HG03139 (cell line): ENCODE results near the gene HUS1.
"Not testable (repeated sequence)": the region's sequence is repeated elsewhere in the genome, so short reads cannot be mapped to it uniquely, and the experiment has no call there.

Experiments used
- ATAC-seq: cut with Tn5 transposase; IDR thresholded peaks from one replicate; pipeline ENCODE4 v1.9.1; 2021; ENCODE audit not compliant: unreplicated experiment

Gene HUS1

DNA sequence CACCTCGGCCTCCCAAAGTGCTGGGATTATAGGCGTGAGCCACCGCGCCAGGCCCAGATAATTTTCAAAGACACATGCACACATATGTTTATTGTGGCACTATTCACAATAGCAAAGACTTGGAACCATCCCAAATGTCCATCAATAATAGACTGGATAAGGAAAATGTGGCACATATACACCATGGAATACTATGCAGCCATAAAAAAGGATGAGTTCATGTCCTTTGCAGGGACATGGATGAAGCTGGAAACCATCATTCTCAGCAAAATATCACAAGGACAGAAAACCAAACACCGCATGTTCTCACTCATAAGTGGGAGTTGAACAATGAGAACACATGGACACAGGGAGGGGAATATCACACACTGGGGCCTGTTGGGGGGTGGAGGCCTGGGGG is 1.2 kb upstream of the HUS1 start:
- not testable (repeated sequence) for ATAC-seq

- ATAC-seq: no peak
Observed at GRCh38 chr7:47979832-47980181, 392 bp upstream of the HUS1 start.

GRCh38 chr7:47978790-47979144 is 648 bp downstream of the HUS1 start:
- ATAC-seq: no peak

DNA sequence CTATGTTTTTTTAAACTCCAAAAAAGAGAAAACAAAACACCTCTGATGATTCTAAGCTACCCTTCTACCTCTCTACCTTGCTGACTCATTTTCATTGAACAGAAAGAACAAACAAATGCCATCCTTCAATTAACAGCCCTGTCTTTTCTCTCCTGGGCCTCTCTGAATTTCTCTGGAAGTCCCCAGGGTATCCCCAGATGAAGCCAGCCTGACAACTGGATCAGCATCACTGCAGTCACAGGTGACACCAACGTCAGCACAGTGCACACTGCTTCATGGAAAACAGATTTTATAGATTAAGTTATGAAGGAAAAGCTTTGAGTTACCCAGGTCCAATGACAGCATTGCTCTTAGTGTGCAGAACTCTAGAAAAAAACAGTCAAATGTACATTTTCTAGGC is 5.7 kb downstream of the HUS1 start:
- ATAC-seq: no peak

GRCh38 chr7:47970761-47971160 is 8.7 kb downstream of the HUS1 start:
- ATAC-seq: no peak

GRCh38 chr7:47968847-47969774 is 10.3 kb downstream of the HUS1 start:
- ATAC-seq: peak; percentile 80

- ATAC-seq: no peak
Observed at GRCh38 chr7:47967708-47968107, 11.7 kb downstream of the HUS1 start.

DNA sequence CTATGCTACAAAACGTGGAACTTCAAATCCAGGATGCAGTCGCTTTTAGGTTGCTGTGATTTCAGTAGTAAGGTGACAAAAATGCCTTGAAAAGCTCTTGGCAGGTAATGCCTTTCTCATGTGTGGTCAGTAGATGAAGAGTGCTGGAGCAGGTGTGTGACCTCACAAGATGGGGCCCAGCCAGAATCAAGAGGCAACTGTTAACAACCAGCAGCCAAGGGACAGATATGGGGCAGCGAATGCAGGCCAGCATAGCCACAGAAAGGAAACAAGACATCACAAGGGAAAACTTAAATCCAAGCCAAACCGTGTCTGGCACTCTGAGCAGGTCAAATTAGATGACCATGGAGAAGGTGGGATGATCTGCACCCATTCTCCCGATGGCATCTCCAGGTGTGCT is 12.3 kb downstream of the HUS1 start:
- ATAC-seq: no peak

DNA sequence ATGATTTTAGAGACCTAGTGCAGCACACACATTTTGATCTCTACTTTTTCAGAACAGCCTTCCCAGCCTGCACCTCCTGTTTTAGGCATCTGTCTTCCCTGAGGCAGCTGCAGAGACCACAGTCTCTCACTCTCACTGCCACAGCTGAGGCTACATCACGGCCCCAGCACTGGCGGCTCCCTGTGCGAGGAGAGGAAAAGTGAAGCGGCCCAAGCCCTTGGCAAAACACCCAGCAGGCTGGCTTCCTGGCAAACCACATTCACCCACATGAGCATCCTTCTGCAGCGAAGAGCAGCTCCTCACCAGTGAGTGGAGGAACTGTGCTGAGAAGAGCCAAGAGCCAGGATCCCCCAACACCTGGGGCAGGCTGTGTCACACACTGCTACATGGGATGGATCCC is 14.0 kb downstream of the HUS1 start:
- ATAC-seq: no peak

DNA sequence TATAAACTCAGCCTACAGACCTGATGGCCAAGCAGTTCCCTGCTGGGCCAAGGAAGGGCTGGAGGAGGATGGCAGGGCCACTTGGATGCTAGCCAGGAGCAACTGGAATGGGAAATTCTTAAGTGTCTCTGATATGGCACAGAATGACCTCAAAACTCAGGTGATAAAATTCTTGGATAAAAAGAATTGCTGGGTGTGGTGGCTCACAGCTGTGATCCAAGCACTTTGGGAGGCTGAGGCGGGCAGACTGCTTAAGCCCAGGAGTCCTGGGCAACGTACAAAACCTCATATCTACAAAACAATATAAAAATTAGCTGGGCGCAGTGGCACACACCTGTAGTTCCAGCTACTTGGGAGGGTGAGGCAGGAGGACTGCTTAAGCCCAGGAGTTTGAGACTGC is 17.2 kb downstream of the HUS1 start:
- ATAC-seq: no peak

DNA sequence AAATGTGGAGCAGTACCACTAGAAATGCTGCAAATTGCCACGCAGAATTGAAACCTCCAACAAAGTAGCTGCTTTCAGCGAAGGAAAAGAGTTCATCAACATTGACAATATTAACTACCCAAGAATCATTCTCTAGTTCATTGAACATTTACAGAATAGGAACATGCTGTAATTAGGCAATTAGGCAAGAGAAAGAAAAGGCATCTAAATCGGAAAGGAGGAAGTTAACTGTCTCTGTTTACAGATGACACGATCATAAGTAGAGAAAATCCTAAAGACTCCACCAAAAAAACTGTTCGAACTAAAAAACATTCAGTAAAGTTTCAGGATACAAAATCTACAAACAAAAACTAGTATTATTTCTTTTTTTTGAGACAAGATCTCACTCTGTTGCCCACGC is 22.3 kb downstream of the HUS1 start:
- ATAC-seq: no peak

GRCh38 chr7:47956220-47956619 is 23.2 kb downstream of the HUS1 start:
- no peak for ATAC-seq

DNA sequence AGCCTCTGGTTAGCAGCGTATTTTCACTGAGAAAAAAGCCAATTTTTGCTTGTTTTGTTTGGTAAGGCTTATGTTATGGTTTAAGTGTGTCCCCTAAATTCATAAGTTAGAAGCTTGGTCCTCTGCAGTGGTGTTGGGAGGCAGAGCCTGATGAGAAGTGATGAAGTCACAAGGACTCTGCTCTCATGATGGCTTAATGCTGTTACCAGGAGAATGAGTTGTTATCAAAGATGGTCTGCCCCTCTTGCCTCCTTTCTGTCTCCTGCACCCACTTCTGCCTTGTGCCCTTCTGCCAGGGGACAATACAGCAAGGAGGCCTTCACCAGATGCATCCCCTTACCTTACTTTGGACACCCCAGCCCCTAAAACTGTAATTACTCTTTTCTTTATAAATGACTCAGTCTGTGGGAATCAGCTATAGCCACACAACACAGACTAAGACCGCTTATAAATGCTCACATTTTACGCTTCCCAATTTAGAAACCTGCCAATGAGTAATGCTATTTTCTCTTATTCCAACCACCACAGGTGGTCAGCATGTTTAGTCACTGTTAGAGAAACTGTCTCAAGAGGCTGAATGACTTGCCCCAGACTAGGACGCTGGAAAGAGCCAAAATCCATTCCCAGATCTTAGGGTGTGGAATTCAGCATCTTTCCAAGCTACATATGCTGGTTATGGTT is 25.0 kb downstream of the HUS1 start:
- ATAC-seq: no peak

DNA sequence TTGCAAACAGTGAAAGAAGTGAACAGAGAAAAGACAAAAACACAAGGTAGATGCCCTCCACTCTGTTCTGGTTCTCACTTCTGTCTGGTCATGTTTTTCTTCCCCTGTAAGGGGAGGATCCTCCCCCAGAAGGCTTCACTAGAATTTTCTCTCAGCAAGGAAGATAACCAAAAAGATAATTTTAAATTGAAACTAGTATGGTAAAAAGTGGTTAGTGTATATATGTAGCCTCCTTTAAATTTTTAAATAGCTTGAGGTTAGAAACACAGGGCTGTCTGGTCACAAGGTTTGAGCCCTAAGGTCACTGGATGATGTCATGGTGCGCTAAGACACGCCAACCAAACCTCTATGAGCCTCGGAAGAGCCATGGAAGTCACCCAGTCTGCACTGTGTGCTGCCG is 25.6 kb downstream of the HUS1 start:
- ATAC-seq: no peak

DNA sequence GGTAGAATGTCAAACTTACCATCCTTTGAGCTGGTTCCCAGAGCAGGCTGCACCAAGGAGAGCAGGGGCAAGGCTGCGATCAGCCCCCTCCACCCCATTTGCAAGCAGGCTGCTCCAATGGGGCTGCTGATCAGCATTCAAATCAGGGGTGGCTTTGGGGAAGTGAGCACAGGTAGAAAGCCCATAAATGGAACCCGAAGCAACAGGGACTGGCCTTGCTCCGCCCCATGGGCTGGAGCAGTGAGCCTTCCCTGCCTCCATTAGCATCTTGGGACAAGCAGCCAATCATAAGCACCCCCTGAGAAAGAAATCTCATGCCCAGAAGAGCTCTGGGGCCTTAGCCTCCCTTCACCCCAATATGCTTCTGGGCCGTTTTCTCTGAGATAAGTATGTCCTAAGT is 27.2 kb downstream of the HUS1 start:
- no peak for ATAC-seq

GRCh38 chr7:47951374-47951773 is 28.0 kb downstream of the HUS1 start:
- no peak for ATAC-seq

DNA sequence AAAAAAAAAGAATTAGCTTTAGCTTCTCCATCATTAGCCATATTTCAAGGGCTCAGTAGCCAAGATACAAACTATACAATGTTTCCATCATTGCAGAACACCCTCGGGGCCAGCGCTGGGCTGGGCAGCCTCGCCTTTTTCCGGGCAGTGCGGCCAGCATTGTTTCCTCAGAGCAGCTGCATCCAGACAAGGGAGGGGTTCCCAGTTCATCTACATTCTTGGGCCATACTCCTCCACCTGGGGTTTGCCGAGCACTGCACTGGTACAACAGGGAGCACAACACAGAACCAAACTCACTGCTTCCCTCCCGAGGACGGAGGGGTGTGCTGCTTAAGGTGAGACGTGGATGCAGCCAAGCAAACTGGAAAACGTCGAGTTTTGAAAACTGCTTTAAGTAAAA is 28.7 kb downstream of the HUS1 start:
- ATAC-seq: no peak

GRCh38 chr7:47949703-47950102 is 29.7 kb downstream of the HUS1 start:
- no peak for ATAC-seq

DNA sequence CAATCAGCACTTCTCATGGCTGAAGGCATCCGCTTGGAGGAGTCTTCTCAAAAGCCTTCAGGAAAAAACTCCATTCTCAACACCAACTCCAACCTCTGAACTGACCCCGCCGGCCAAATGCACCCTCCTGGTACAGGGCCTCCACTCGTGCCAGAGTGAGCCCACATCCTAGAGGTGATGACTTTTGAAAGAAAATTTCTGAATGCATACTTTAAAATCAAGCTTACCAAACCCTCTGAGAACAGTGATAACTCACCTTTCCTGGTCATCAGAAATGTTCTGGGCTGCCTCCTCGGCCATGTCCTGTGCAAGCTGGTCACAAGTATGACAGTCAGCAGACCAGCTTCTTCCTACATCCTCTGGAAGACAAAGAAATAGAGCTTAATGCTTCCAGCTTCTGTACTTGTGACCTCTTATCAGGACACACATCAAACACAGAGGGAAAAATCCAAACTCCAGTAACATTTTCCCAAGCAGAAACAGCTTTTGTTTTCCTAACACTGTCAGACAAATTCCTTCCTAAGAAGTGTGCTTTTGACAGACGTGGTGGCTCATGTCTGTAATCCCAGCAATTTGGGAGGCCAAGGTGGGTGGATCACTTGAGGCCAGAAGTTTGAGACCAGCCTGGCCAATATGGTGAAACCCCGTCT is 31.1 kb downstream of the HUS1 start, which contains the start of gene PKD1L1:
PKD1L1 (minus strand) TSS at position 326 of the 650 bp plus-strand sequence; CDS start at position 300, 26 bp downstream.
- no peak for ATAC-seq

DNA sequence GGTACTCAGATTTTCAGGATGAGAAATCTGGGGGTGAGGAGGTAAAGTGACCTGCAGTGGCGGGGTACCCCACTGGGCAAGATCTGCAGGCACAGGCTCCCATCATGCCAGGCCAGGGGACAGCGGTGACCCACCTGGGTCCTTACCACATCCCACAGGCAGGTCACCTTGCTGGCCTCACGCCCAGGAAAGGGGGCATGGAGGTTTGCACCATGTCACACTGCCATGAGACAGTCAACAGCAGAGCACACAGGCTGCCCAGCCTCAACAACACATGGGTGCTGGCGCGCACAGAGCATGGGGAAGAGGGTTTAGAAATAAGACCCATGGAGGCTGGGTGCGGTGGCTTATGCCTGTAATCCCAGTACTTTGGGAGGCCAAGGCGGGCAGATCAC is 32.1 kb downstream of the HUS1 start:
- ATAC-seq: no peak

GRCh38 chr7:47946581-47947354 is 32.6 kb downstream of the HUS1 start:
- no peak for ATAC-seq
